ENCODE results near the gene BCAS4. TPM values are rescaled to one million over a fixed set of nuclear protein-coding genes. Genes with fewer than 3 reads are reported as not detected.

BCAS4 gene
- 10.2 and 15.1 TPM in 2 replicates for total RNA-seq

DNA sequence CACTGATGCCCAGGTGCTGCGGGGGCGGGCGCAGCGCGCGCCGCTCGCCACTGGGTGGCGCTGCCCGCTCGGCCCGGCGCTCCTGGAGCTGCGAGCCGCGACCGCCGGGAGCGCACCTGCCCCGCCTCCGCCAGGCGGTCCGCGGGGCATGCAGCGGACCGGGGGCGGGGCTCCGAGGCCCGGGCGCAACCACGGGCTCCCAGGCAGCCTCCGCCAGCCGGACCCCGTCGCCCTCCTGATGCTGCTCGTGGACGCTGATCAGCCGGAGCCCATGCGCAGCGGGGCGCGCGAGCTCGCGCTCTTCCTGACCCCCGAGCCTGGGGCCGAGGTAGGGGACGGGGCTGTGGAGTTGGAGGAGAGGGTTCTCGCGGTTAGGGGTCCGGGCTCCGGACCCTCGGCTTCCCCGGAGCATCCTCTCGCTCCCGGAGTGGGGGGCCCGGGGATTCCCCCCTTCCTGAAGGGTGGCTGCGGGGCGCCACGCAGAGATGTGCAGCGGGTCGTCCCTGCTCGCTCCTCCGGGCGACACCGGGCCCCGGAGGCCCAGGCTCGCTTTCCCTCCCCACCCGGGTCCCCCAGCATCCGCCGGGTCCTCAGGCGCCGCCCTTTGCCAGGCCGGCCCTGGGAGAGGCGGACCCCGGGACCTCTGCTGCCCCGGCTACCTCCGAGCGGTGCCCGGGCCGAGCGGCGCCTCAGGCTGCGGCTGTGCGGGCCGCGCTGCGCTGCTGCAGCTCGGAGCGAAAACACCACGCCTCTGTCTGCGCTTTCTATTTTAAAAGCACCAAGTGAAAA, at the start of gene BCAS4:
TSS of gene BCAS4 (plus strand) at position 216 of the 789 bp plus-strand sequence. CDS start at position 239, 23 bp downstream.

Small RNA genes within 50 kb of the gene (small RNA-seq; reads per million reads assigned to genes)
- gene TMSB4XP6, result not detected

Other genes with a start within 250 kb of the BCAS4 start
- 29.3 and 50.8 TPM in 2 replicates for gene RIPOR3, start 103.5 kb upstream of the BCAS4 start, total RNA-seq
- 0.12 and 0.16 TPM in 2 replicates for gene PARD6B, start 63.5 kb upstream of the BCAS4 start, total RNA-seq
- 23.8 and 29.5 TPM in 2 replicates for gene ADNP, start 136.4 kb downstream of the BCAS4 start, total RNA-seq
- 32.3 and 43.2 TPM in 2 replicates for gene DPM1, start 163.5 kb downstream of the BCAS4 start, total RNA-seq
- 11.1 and 11.2 TPM in 2 replicates for gene MOCS3, start 163.8 kb downstream of the BCAS4 start, total RNA-seq
- gene KCNG1, start 228.0 kb downstream of the BCAS4 start, total RNA-seq, result 3.2 and 7.0 TPM in 2 replicates

Data from hair follicle dermal papilla cell (primary cell).